Neural progenitor cell (in vitro differentiated cells): Measurements from ENCODE around the gene FRAT1. TPM values are rescaled to one million over a fixed set of nuclear protein-coding genes. Genes with fewer than 3 reads are reported as not detected.
A peak's percentile ranks its signal among the peaks of the same experiment; 100 is the strongest.

Source experiments
- DNase-seq: peaks from one replicate; pipeline ENCODE4 v3.0.0-alpha.2; 2016; ENCODE audit warnings: low spot score
- H2AFZ ChIP-seq: fragments of 200-600 bp; sonication (generic); replicated peaks from 2 replicates; pipeline ENCODE4 v1.6.1; 2016; ENCODE audit warnings: antibody characterized with exemption
- H3F3A ChIP-seq: fragments of 200-600 bp; sonication (generic); 2 replicates; pipeline ENCODE4 v1.6.1; 2016; ENCODE audit warnings: antibody characterized with exemption, low read depth
- H3K27ac ChIP-seq: fragments of 200-600 bp; sonication (generic); 2 replicates; pipeline ENCODE4 v1.5.1; 2016; ENCODE audit warnings: mild to moderate bottlenecking
- H3K27me3 ChIP-seq: fragments of 200-600 bp; sonication (generic); 2 replicates; pipeline ENCODE4 v1.6.1; 2016; ENCODE audit warnings: mild to moderate bottlenecking, moderate library complexity
- H3K36me3 ChIP-seq: fragments of 200-600 bp; sonication (generic); 2 replicates; pipeline ENCODE4 v1.5.1; 2016
- H3K4me1 ChIP-seq: fragments of 200-600 bp; sonication (generic); 2 replicates; pipeline ENCODE4 v1.6.1; 2016; ENCODE audit warnings: mixed run types
- H3K4me2 ChIP-seq: fragments of 200-600 bp; sonication (generic); 2 replicates; pipeline ENCODE4 v1.6.1; 2016
- H3K4me3 ChIP-seq: fragments of 200-600 bp; sonication (generic); 2 replicates; pipeline ENCODE4 v1.5.1; 2016
- H3K79me2 ChIP-seq: fragments of 200-600 bp; sonication (generic); 2 replicates; pipeline ENCODE4 v1.6.1; 2016; ENCODE audit warnings: low read depth
- H3K9ac ChIP-seq: fragments of 200-600 bp; sonication (generic); 2 replicates; pipeline ENCODE4 v1.6.1; 2016
- H3K9me3 ChIP-seq: fragments of 200-600 bp; sonication (generic); 2 replicates; pipeline ENCODE4 v1.5.1; 2016; ENCODE audit warnings: low read depth
- H4K20me1 ChIP-seq: fragments of 200-600 bp; sonication (generic); 2 replicates; pipeline ENCODE4 v1.6.1; 2016; ENCODE audit warnings: low read depth
- H3K27ac Mint-ChIP-seq: 3 replicates; pipeline ENCODE4 v1.8.0; 2021; ENCODE audit warnings: mixed read lengths
- H3K27me3 Mint-ChIP-seq: 2 replicates; pipeline ENCODE4 v1.8.0; 2022; ENCODE audit warnings: low read depth, mild to moderate bottlenecking, inconsistent platforms, moderate library complexity, mixed read lengths; ENCODE audit not compliant: insufficient read depth
- H3K36me3 Mint-ChIP-seq: 3 replicates; pipeline ENCODE4 v1.8.0; 2021; ENCODE audit warnings: mixed read lengths
- H3K4me1 Mint-ChIP-seq: 3 replicates; pipeline ENCODE4 v1.8.0; 2021; ENCODE audit warnings: mixed read lengths
- H3K4me3 Mint-ChIP-seq: 3 replicates; pipeline ENCODE4 v1.8.0; 2021; ENCODE audit warnings: mild to moderate bottlenecking, moderate library complexity, mixed read lengths
- H3K9me3 Mint-ChIP-seq: 3 replicates; pipeline ENCODE4 v1.8.0; 2020; ENCODE audit warnings: mixed read lengths
- CTCF ChIP-seq: fragments of 200-600 bp; sonication (generic); IDR thresholded peaks from 2 replicates; pipeline ENCODE4 v1.5.1; 2017; ENCODE audit warnings: antibody characterized with exemption, mild to moderate bottlenecking
- EZH2 ChIP-seq: fragments of 200-600 bp; sonication (generic); IDR thresholded peaks from 2 replicates; pipeline ENCODE4 v1.6.1; 2017; ENCODE audit warnings: antibody characterized with exemption, mild to moderate bottlenecking, moderate library complexity
- EZH2phosphoT487 ChIP-seq: fragments of 200-600 bp; sonication (generic); IDR thresholded peaks from 2 replicates; pipeline ENCODE4 v1.6.1; 2017; ENCODE audit warnings: antibody characterized with exemption
- total RNA-seq: library from RNA; depleted of rRNA; stranded (reverse); fragments of >200 nt; gene quantifications from 2 replicates; pipeline ENCODE4 v1.2.3, GENCODE V29; 2015; ENCODE audit warnings: low replicate concordance

FRAT1 gene
- total RNA-seq, 1 donor from 2014 or later, result 2.0 TPM

GRCh38 chr10:97334370-97335175 is 15.5 kb downstream of the FRAT1 start, which contains the start of gene FRAT2:
Gene FRAT2 (minus strand): TSS chr10:97334729. CDS start chr10:97334572, 157 bp downstream.
- no peaks in the 10 kb centered on the region for H3K36me3 ChIP-seq
- peak within 1 kb of the TSS; percentile 98 for H3K4me2 ChIP-seq
- TF ChIP-seq EZH2phosphoT487 (no peak), CTCF (no peak), EZH2 (no peak)
- no peaks in the 10 kb centered on the region for H3K9me3 Mint-ChIP-seq
- H2AFZ ChIP-seq, result peak within 1 kb of the TSS; percentile 86
- peaks cover 44% of the 10 kb centered on the region for H3K4me1 Mint-ChIP-seq
- peaks cover 62% of the 10 kb centered on the region for H3F3A ChIP-seq
- H3K9ac ChIP-seq, result peak within 1 kb of the TSS; percentile 77
- H3K36me3 Mint-ChIP-seq, result peaks cover 3% of the 10 kb centered on the region
- peaks cover 54% of the 10 kb centered on the region for H4K20me1 ChIP-seq
- H3K4me1 ChIP-seq, result peaks cover 45% of the 10 kb centered on the region
- peak within 1 kb of the TSS; percentile 90 for H3K4me3 Mint-ChIP-seq
- peak within 1 kb of the TSS; percentile 94 for H3K27ac ChIP-seq
- H3K27me3 Mint-ChIP-seq, result peaks cover 29% of the 10 kb centered on the region
- H3K27ac Mint-ChIP-seq, result peak within 1 kb of the TSS; percentile 4
- peaks cover 46% of the 10 kb centered on the region for H3K79me2 ChIP-seq
- DNase-seq, result peak; percentile 95
- H3K27me3 ChIP-seq, result no peaks in the 10 kb centered on the region
- peak within 1 kb of the TSS; percentile 70 for H3K4me3 ChIP-seq
- H3K9me3 ChIP-seq, result no peaks in the 10 kb centered on the region

GRCh38 chr10:97335188-97335619 is 16.1 kb downstream of the FRAT1 start:
- Mint-ChIP-seq H3K27me3 (peaks cover 29% of the 10 kb centered on the region), H3K27ac (no peak overlapping the region)
- peak; percentile 72 for DNase-seq

GRCh38 chr10:97336006-97336405 is 16.9 kb downstream of the FRAT1 start:
- Histone ChIP-seq H3K27ac (no peak overlapping the region), H3K9ac (no peak overlapping the region), H4K20me1 (peaks cover 39% of the 10 kb centered on the region), H2AFZ (no peak overlapping the region), H3K4me3 (peak overlapping the region; percentile 37), H3K9me3 (no peaks in the 10 kb centered on the region), H3F3A (peaks cover 61% of the 10 kb centered on the region), H3K4me1 (peaks cover 45% of the 10 kb centered on the region), H3K79me2 (peaks cover 33% of the 10 kb centered on the region), H3K36me3 (no peaks in the 10 kb centered on the region), H3K4me2 (peak overlapping the region; percentile 98), H3K27me3 (no peaks in the 10 kb centered on the region)
- H3K36me3 Mint-ChIP-seq, result peaks cover 3% of the 10 kb centered on the region
- peaks cover 30% of the 10 kb centered on the region for H3K27me3 Mint-ChIP-seq
- no peaks in the 10 kb centered on the region for H3K9me3 Mint-ChIP-seq
- peak overlapping the region; percentile 79 for H3K4me3 Mint-ChIP-seq
- DNase-seq, result no peak
- TF ChIP-seq CTCF, result no peak
- no peak for TF ChIP-seq EZH2
- TF ChIP-seq EZH2phosphoT487, result no peak
- H3K27ac Mint-ChIP-seq, result no peak overlapping the region
- peaks cover 44% of the 10 kb centered on the region for H3K4me1 Mint-ChIP-seq

More at GRCh38 chr10:97335188-97335619, 16.1 kb downstream of the FRAT1 start:
- no peak overlapping the region for H3K9ac ChIP-seq
- peaks cover 45% of the 10 kb centered on the region for H3K4me1 ChIP-seq
- H3K4me1 Mint-ChIP-seq, result peaks cover 44% of the 10 kb centered on the region
- no peaks in the 10 kb centered on the region for H3K27me3 ChIP-seq
- no peaks in the 10 kb centered on the region for H3K9me3 Mint-ChIP-seq
- peak overlapping the region; percentile 79 for H3K4me3 Mint-ChIP-seq
- H3K36me3 Mint-ChIP-seq, result peaks cover 3% of the 10 kb centered on the region
- peak overlapping the region; percentile 86 for H2AFZ ChIP-seq
- peaks cover 47% of the 10 kb centered on the region for H4K20me1 ChIP-seq
- no peak for TF ChIP-seq CTCF
- TF ChIP-seq EZH2phosphoT487, result no peak
- TF ChIP-seq EZH2, result no peak
- peak overlapping the region; percentile 70 for H3K4me3 ChIP-seq
- H3K79me2 ChIP-seq, result peaks cover 41% of the 10 kb centered on the region
- H3F3A ChIP-seq, result peaks cover 62% of the 10 kb centered on the region
- no peaks in the 10 kb centered on the region for H3K36me3 ChIP-seq
- peak overlapping the region; percentile 94 for H3K27ac ChIP-seq
- H3K9me3 ChIP-seq, result no peaks in the 10 kb centered on the region
- peak overlapping the region; percentile 98 for H3K4me2 ChIP-seq
